Measurements from ENCODE around the gene TP73. TPM values are rescaled to one million over a fixed set of nuclear protein-coding genes. Genes with fewer than 3 reads are reported as not detected.

Gene TP73
- polyA plus RNA-seq, 1 donor from 2014 or later, result not detected

GRCh38 chr1:3738943-3739342, 86.6 kb downstream of the TP73 start:
- Histone ChIP-seq H3K27me3 (ENCODE audit: insufficient read depth, low read depth, low read length) (no peaks in the 10 kb centered on the region), H3K4me2 (ENCODE audit: low read length) (no peak overlapping the region), H3K79me2 (replicated peaks; ENCODE audit: insufficient read depth, low read length) (no peaks in the 10 kb centered on the region), H3K27ac (ENCODE audit: low read length) (no peak overlapping the region), H3K9me3 (ENCODE audit: low read length) (no peaks in the 10 kb centered on the region), H3F3A (ENCODE audit: insufficient read depth, low read length, poor library complexity, severe bottlenecking) (no peaks in the 10 kb centered on the region), H3K36me3 (ENCODE audit: insufficient read depth, low read length) (no peaks in the 10 kb centered on the region), H4K20me1 (ENCODE audit: insufficient read depth) (no peaks in the 10 kb centered on the region), H3K4me3 (ENCODE audit: low read length) (no peak overlapping the region), H3K9me2 (ENCODE audit: insufficient read depth, low read length) (no peaks in the 10 kb centered on the region), H2AFZ (ENCODE audit: low read depth, low read length) (no peak overlapping the region), H3K9ac (ENCODE audit: low read length) (no peak overlapping the region)
- TF ChIP-seq REST (IDR thresholded peaks at IDR 0.05; ENCODE audit: borderline replicate concordance) (no peak), EZH2 (IDR thresholded peaks at IDR 0.05; ENCODE audit: borderline replicate concordance, insufficient read depth, low read length, poor library complexity, severe bottlenecking) (no peak), POLR2AphosphoS5 (IDR thresholded peaks at IDR 0.05) (no peak), TAF1 (IDR thresholded peaks at IDR 0.05; ENCODE audit: low read depth) (no peak), CTCF (IDR thresholded peaks at IDR 0.05; ENCODE audit: poor library complexity, severe bottlenecking) (no peak), RAD21 (conservative IDR thresholded peaks at IDR 0.05) (no peak), SMC3 (conservative IDR thresholded peaks at IDR 0.05; ENCODE audit: poor library complexity) (no peak)

GRCh38 chr1:3740042-3740441, 87.7 kb downstream of the TP73 start:
- no peak for TF ChIP-seq RAD21 (conservative IDR thresholded peaks at IDR 0.05)
- no peak for TF ChIP-seq MXI1 (conservative IDR thresholded peaks at IDR 0.05; ENCODE audit: poor library complexity, severe bottlenecking)
- no peak for TF ChIP-seq TAF1 (IDR thresholded peaks at IDR 0.05; ENCODE audit: low read depth)
- Histone ChIP-seq H3F3A (ENCODE audit: insufficient read depth, low read length, poor library complexity, severe bottlenecking) (no peaks in the 10 kb centered on the region), H3K9me2 (ENCODE audit: insufficient read depth, low read length) (no peaks in the 10 kb centered on the region), H3K27ac (ENCODE audit: low read length) (no peak overlapping the region), H3K36me3 (ENCODE audit: insufficient read depth, low read length) (no peaks in the 10 kb centered on the region), H3K4me2 (ENCODE audit: low read length) (no peak overlapping the region), H3K79me2 (replicated peaks; ENCODE audit: insufficient read depth, low read length) (no peaks in the 10 kb centered on the region), H3K27me3 (ENCODE audit: insufficient read depth, low read depth, low read length) (no peaks in the 10 kb centered on the region), H3K4me3 (ENCODE audit: low read length) (no peak overlapping the region), H3K9ac (ENCODE audit: low read length) (no peak overlapping the region), H4K20me1 (ENCODE audit: insufficient read depth) (no peaks in the 10 kb centered on the region), H3K9me3 (ENCODE audit: low read length) (no peaks in the 10 kb centered on the region), H2AFZ (ENCODE audit: low read depth, low read length) (no peak overlapping the region)

- Histone ChIP-seq H3K9ac (ENCODE audit: low read length) (no peak overlapping the region), H3K9me2 (ENCODE audit: insufficient read depth, low read length) (no peaks in the 10 kb centered on the region), H4K20me1 (ENCODE audit: insufficient read depth) (no peaks in the 10 kb centered on the region), H3K27me3 (ENCODE audit: insufficient read depth, low read depth, low read length) (no peaks in the 10 kb centered on the region), H3K9me3 (ENCODE audit: low read length) (no peaks in the 10 kb centered on the region), H3K79me2 (replicated peaks; ENCODE audit: insufficient read depth, low read length) (peaks cover 5% of the 10 kb centered on the region), H2AFZ (ENCODE audit: low read depth, low read length) (no peak overlapping the region), H3K27ac (ENCODE audit: low read length) (no peak overlapping the region), H3F3A (ENCODE audit: insufficient read depth, low read length, poor library complexity, severe bottlenecking) (no peaks in the 10 kb centered on the region), H3K4me3 (ENCODE audit: low read length) (no peak overlapping the region), H3K36me3 (ENCODE audit: insufficient read depth, low read length) (no peaks in the 10 kb centered on the region), H3K4me2 (ENCODE audit: low read length) (no peak overlapping the region)
- TF ChIP-seq MXI1 (conservative IDR thresholded peaks at IDR 0.05; ENCODE audit: poor library complexity, severe bottlenecking) (no peak), RAD21 (conservative IDR thresholded peaks at IDR 0.05) (no peak), POLR2AphosphoS5 (IDR thresholded peaks at IDR 0.05) (no peak)
Measured at GRCh38 chr1:3740752-3741151, 88.4 kb downstream of the TP73 start.

Measured in neural cell (in vitro differentiated cells).